Astrocyte (in vitro differentiated cells and primary cell): ENCODE measurements around the gene CEP89. TPM values are rescaled to one million over a fixed set of nuclear protein-coding genes. Genes with fewer than 3 reads are reported as not detected.

ENCODE experiments used
- DNase-seq: peaks from one replicate; pipeline ENCODE4 v3.0.0-alpha.2; 2010; ENCODE audit warnings: low read depth
- FAIRE-seq: peaks from 2 replicates; lab custom pipeline; 2011; peaks lifted over from hg19 to GRCh38; lab: Jason Lieb, UNC
- H2AFZ ChIP-seq: 2 replicates; pipeline ENCODE4 v1.6.0; 2012; ENCODE audit warnings: low read depth, low read length, inconsistent platforms
- H3K27ac ChIP-seq: 2 replicates; pipeline ENCODE4 v1.5.1; 2011; ENCODE audit warnings: low read depth, low read length, inconsistent platforms
- H3K27me3 ChIP-seq: 2 replicates; pipeline ENCODE4 v1.6.0; 2011; ENCODE audit warnings: low read length, inconsistent platforms; ENCODE audit not compliant: insufficient read depth
- H3K36me3 ChIP-seq: 2 replicates; pipeline ENCODE4 v1.5.1; 2011; ENCODE audit warnings: low read length, inconsistent platforms; ENCODE audit not compliant: insufficient read depth
- H3K4me1 ChIP-seq: 2 replicates; pipeline ENCODE4 v1.5.1; 2011; ENCODE audit warnings: low read length, inconsistent platforms; ENCODE audit not compliant: insufficient read depth
- H3K4me2 ChIP-seq: 2 replicates; pipeline ENCODE4 v1.6.0; 2012; ENCODE audit warnings: low read length, inconsistent platforms
- H3K4me3 ChIP-seq: 2 replicates; pipeline ENCODE4 v1.5.1; 2011; ENCODE audit warnings: low read depth, mild to moderate bottlenecking, low read length, inconsistent platforms; ENCODE audit not compliant: insufficient read depth
- H3K79me2 ChIP-seq: 2 replicates; pipeline ENCODE4 v1.6.0; 2012; ENCODE audit warnings: mild to moderate bottlenecking, low read length, inconsistent platforms; ENCODE audit not compliant: insufficient read depth
- H3K9ac ChIP-seq: 2 replicates; pipeline ENCODE4 v1.6.0; 2012; ENCODE audit warnings: mild to moderate bottlenecking, low read length, inconsistent platforms
- H3K9me3 ChIP-seq: 2 replicates; pipeline ENCODE4 v1.5.1; 2012; ENCODE audit warnings: low read depth, mild to moderate bottlenecking, low read length, inconsistent platforms; ENCODE audit not compliant: insufficient read depth
- H4K20me1 ChIP-seq: 2 replicates; pipeline ENCODE4 v1.6.0; 2012; ENCODE audit warnings: low read length, inconsistent platforms; ENCODE audit not compliant: insufficient read depth
- H3K27ac Mint-ChIP-seq: one replicate; pipeline ENCODE4 v1.8.0; 2021; ENCODE audit warnings: mild to moderate bottlenecking, mixed read lengths; ENCODE audit not compliant: unreplicated experiment
- H3K27me3 Mint-ChIP-seq: one replicate; pipeline ENCODE4 v1.8.0; 2021; ENCODE audit warnings: low read depth, mixed read lengths; ENCODE audit not compliant: unreplicated experiment
- H3K36me3 Mint-ChIP-seq: one replicate; pipeline ENCODE4 v1.8.0; 2021; ENCODE audit warnings: low read depth, mixed read lengths; ENCODE audit not compliant: unreplicated experiment
- H3K4me1 Mint-ChIP-seq: one replicate; pipeline ENCODE4 v1.8.0; 2021; ENCODE audit warnings: low read depth, mixed read lengths; ENCODE audit not compliant: unreplicated experiment
- H3K4me3 Mint-ChIP-seq: one replicate; pipeline ENCODE4 v1.8.0; 2021; ENCODE audit warnings: mild to moderate bottlenecking, moderate library complexity, mixed read lengths; ENCODE audit not compliant: unreplicated experiment
- H3K9me3 Mint-ChIP-seq: one replicate; pipeline ENCODE4 v1.8.0; 2021; ENCODE audit warnings: mild to moderate bottlenecking, mixed read lengths; ENCODE audit not compliant: unreplicated experiment
- CTCF ChIP-seq: IDR thresholded peaks from 2 replicates; pipeline ENCODE4 v1.5.1; 2011; ENCODE audit warnings: low read depth, mild to moderate bottlenecking, inconsistent platforms, low read length, moderate library complexity; ENCODE audit not compliant: insufficient read depth
- EZH2 ChIP-seq: IDR thresholded peaks from 2 replicates; pipeline ENCODE4 v1.6.1; 2012; ENCODE audit warnings: mild to moderate bottlenecking, low read length, inconsistent platforms; ENCODE audit not compliant: insufficient read depth
- total RNA-seq: library from RNA; stranded (reverse); gene quantifications from 2 replicates; pipeline ENCODE4 v1.2.1, GENCODE V29; 2021

The CEP89 gene
- total RNA-seq, 1 donor from 2014 or later = 28.3 TPM

GRCh38 chr19:32864318-32865007, 107.3 kb downstream of the CEP89 start:
- DNase-seq (no peak), FAIRE-seq (no peak)
- TF ChIP-seq EZH2 = no peak
- TF ChIP-seq CTCF = no peak
- H3K27ac Mint-ChIP-seq = no peak overlapping the region
- Histone ChIP-seq H3K4me1 (no peaks in the 10 kb centered on the region), H3K9me3 (no peaks in the 10 kb centered on the region), H2AFZ (no peak overlapping the region), H4K20me1 (no peaks in the 10 kb centered on the region), H3K27me3 (no peaks in the 10 kb centered on the region), H3K4me3 (no peak overlapping the region), H3K4me2 (no peak overlapping the region), H3K36me3 (no peaks in the 10 kb centered on the region), H3K9ac (no peak overlapping the region), H3K27ac (no peak overlapping the region), H3K79me2 (no peaks in the 10 kb centered on the region)
- H3K4me1 Mint-ChIP-seq = no peaks in the 10 kb centered on the region
- peaks cover 3% of the 10 kb centered on the region for H3K27me3 Mint-ChIP-seq
- no peaks in the 10 kb centered on the region for H3K9me3 Mint-ChIP-seq
- H3K4me3 Mint-ChIP-seq = no peak overlapping the region
- H3K36me3 Mint-ChIP-seq = no peaks in the 10 kb centered on the region

GRCh38 chr19:32863841-32864240, 107.9 kb downstream of the CEP89 start:
- no peak overlapping the region for H3K4me3 Mint-ChIP-seq
- no peaks in the 10 kb centered on the region for H3K4me1 ChIP-seq
- no peak for FAIRE-seq

More at GRCh38 chr19:32863841-32864240, 107.9 kb downstream of the CEP89 start:
- no peaks in the 10 kb centered on the region for H3K36me3 ChIP-seq
- no peaks in the 10 kb centered on the region for H4K20me1 ChIP-seq
- no peaks in the 10 kb centered on the region for H3K4me1 Mint-ChIP-seq
- TF ChIP-seq EZH2 = no peak
- no peak for TF ChIP-seq CTCF
- peaks cover 3% of the 10 kb centered on the region for H3K27me3 Mint-ChIP-seq
- no peak overlapping the region for H3K9ac ChIP-seq
- H3K4me3 ChIP-seq = no peak overlapping the region
- no peaks in the 10 kb centered on the region for H3K9me3 Mint-ChIP-seq
- DNase-seq = no peak
- no peak overlapping the region for H3K4me2 ChIP-seq
- no peaks in the 10 kb centered on the region for H3K27me3 ChIP-seq
- H3K9me3 ChIP-seq = no peaks in the 10 kb centered on the region
- no peaks in the 10 kb centered on the region for H3K79me2 ChIP-seq
- H3K36me3 Mint-ChIP-seq = no peaks in the 10 kb centered on the region
- H3K27ac Mint-ChIP-seq = no peak overlapping the region
- no peak overlapping the region for H2AFZ ChIP-seq
- H3K27ac ChIP-seq = no peak overlapping the region
